GM18870 (cell line): ENCODE results near the gene ZNF441.
A peak's percentile ranks its signal among the peaks of the same experiment; 100 is the strongest.
"Not testable (repeated sequence)": the region's sequence is repeated elsewhere in the genome, so short reads cannot be mapped to it uniquely, and the experiment has no call there.

Source experiments
- ATAC-seq: cut with Tn5 transposase; IDR thresholded peaks from one replicate; pipeline ENCODE4 v1.9.1; 2021; ENCODE audit warnings: moderate library complexity; ENCODE audit not compliant: unreplicated experiment

The ZNF441 gene

DNA sequence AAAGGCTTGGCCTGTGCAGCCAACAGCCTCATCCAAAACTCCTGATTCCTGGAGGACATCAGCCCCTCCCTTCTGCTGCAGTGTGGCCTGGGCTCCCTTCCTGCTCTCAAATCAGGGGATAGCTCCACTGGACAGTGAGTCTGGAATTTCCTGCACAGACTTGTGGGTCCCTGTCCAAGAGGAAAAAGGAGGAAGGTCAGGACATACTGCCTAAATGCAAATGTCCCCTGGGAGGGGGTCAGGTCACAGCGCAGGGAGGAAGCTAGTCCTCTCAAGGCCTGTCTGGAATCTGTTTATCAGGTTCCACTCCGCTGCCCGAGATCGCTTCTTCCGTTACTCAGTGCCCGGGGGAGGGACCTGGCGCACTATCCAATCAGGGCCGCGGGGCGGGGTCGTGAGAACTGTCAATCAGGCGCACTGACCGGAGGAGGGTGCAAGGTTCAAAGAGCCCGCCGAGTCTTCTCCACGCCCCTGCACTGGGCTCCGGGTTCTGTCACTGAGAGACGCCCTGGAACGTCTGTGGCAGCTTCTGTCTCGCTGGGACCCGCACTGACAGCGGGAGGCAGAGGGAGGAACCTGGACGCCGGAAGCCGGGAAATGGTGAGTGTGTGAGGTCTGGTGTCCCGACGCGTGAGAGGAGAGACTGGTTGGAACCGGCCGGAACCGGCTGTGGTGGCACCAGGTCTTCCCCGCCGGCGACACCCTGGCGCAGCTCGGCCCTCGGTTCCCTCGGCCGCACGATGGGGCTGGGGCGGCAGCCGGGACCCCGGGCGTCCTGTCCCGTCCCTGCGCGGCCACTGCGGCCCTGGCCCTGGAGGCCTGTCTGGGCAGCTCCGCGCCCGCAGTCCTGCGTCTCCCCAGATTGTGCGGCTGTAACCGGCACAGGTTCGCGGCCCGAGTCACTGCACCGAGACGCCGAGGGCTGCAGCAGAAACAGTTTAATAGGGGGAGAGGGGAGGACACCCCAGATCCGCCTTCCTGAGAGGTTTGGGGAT lies at the start of gene ZNF441:
Gene ZNF441 (plus strand): TSS at position 404 of the 995 bp plus-strand sequence. CDS start 194 bp downstream, at position 598.
- ATAC-seq = peak; percentile 71

DNA sequence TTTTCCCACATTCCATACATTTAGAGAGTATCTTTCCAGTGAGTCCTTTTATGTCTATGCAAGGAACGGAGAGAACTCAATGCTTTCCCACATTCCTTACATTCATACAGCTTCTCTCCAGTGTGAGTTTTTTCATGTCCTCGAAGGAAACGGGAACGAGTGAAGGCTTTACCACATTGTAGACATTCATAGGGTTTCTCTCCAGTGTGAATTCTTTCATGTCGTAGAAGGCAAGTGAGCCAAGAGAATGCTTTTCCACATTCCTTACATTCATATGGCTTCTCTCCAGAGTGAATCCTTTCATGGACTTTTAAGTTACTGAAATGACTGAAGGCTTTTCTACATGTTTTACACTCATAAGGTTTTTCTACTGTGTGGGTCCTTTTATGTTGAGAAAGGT lies 45.1 kb upstream of the ZNF441 start:
- no peak for ATAC-seq

GRCh38 chr19:11722414-11722813 lies 44.4 kb upstream of the ZNF441 start:
- no peak for ATAC-seq

DNA sequence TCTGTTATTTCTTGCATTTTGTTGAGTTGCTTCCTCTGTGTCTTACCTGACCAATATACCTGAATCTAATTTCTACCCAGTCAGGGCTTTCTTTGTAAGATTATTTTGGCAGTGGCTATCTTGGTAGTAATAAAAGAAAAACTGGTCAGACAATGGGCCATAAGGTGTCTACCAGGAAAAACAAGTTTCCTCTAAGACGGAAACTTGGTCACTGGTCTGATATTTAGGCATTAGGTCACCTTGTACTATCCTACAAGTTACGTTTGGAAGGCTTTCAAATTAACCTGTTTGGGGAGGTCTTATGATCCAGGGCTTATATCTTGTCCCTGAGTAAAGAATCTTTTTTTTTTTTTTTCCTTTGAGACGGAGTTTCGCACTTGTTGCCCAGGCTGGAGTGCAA lies 37.2 kb upstream of the ZNF441 start:
- no peak for ATAC-seq

GRCh38 chr19:11735375-11735774 lies 31.4 kb upstream of the ZNF441 start:
- no peak for ATAC-seq

DNA sequence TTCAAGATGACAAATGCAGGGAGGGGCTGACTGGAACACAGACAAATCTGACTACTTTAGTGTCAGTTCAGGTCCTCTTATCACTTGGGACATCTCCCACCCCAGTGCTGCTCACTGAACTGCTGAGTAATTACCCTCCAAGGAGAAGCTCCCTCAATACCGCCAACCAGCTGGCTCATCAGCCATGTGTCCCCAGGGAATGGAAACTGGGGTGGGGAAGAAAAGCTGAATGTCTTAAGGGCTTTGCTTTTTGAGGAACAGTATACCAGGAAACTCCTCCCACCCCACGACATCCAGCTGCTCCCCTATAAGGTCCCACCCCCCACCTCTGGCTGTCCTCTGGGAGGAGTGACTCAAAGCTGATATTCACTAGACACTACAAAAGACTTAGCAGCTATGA lies 30.1 kb upstream of the ZNF441 start:
- ATAC-seq = no peak

DNA sequence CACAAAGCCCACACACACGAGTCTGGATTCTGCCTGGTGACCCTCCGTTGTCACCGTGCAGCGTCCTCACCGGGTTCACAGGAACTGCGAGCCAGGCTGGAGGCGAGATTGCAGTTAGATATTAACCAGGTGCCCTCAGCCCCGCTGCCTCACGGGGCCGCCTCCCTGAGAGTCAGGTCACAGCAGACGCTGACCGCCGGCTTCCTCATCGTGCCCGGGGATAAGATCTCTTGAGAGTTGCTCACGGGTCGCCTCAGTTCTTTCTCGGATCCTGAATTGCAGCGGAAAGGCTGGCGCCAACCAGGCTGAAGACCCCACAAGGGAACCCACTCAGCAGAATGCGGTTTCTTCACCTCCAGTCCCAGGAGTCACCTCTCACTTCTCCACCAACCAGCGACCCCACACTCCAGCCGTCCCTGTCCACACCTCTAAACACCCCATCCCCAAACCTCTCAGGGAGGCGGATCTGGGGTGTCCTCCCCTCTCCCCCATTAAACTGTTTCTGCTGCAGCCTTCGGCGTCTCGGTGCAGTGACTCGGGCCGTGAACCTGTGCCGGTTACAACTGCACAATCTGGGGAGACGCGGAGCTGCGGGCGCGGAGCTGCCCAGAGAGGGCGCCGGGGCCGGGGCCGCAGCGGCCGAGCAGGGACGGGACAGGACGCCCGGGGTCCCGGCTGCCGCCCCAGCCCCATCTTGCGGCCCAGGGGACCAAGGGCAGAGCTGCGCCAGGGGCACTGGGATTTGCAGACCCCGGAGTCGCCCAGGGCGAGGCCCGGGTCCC lies 28.6 kb upstream of the ZNF441 start:
- peak; percentile 20 for ATAC-seq

DNA sequence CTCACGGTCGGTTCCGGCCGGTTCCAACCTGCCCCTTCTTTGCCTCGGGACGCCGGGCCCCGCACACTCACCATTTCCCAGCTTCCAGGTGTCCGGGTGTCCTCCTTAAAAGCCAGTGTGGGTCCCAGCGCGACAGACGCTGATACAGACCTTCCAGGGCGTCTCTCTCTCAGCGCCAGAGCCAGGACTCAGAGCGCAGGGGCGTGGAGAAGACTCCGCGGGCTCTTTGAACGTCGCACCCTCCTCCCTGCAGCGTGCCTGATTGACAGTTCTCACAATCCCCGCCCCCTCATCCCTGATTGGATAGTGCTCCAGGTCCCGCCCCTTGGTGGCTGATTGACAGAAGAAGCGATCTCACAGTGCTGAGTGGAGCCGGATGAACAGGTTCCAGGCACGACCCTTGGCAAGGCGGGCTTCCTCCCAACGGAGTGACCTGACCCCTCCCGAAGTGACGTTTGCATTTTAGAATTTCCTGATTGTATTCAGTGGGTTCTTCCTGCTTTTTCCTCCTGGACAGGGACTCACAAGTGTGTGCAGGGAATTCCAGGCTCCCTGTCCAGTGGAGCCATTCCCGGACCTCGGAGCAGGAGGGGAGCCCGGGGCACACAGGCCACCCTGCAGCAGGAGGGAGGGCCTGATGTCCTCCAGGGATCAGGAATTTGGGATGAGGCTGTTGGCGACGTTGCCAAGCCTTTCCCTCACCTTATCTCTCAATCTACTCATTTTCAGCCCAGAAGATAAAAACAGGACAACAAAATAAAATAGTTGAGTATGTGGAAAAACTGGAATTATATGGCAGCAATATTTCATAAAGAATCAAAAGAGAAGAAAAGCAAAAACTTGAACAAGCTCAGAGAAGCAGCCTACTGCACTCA lies 27.8 kb upstream of the ZNF441 start, which contains the start of gene ZNF823:
Gene ZNF823 (minus strand): TSS at position 201 of the 875 bp plus-strand sequence. CDS start 127 bp downstream, at position 74.
- peak; percentile 88 for ATAC-seq

DNA sequence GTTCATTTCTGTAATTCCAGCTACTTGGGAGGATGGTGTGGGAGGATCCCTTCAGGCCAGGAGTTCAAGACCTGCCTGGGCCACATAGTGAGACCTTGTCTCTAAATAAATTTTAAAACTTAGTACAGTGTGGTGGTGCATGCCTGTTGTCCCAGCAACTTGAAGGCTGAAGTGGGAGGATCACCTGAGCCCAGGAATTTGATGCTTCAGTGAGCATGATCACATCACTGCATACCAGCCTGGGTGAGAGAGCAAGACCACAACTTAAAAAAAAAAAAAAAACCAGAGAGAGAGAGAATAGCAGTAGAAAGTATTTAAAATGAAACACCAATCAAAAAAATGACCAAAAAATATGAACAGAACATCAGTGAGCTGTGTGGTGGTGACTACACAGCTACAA lies 20.9 kb upstream of the ZNF441 start:
- ATAC-seq = no peak

DNA sequence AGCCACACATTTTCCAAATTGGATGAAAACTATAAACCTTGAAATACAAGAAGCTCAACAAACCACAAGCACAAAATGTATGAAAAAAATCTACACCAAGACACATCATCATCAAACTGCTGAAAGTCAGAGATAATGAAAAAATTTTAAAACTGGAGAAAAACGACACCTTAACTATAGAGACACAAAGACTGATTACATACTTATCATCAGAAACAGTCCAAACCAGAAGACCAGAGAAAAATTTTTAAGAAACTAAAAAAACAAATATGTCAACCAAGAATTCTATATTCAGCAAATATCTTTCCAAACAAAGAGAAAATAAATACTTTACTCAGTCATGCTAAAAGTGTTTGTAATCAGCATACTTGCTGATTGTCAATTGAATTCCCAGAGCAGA lies 19.5 kb upstream of the ZNF441 start:
- no peak for ATAC-seq

- ATAC-seq = no peak
Observed at GRCh38 chr19:11749751-11750150, 17.0 kb upstream of the ZNF441 start.

DNA sequence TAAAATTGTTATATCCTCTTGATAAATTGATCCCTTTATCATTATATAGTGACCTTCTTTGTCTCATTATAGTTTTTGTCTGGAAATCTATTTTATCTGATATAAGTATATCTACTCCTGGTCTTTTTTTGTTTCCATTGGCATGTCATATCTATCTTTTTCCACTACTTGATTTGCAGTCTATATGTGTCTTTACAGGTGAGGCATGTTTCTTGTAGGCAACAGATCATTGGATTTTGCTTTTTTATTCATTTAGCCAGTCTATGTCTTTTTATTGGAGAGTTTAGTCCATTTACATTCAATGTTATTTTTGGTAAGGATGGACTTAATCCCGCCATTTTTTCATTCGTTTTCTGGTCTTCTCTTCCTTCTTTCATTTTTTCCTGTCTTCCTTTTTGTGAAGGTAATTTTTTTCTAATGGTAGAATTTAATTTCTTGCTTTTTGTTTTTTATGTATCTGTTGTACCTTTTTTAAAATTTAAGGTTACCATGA lies 14.5 kb upstream of the ZNF441 start:
- ATAC-seq = no peak

DNA sequence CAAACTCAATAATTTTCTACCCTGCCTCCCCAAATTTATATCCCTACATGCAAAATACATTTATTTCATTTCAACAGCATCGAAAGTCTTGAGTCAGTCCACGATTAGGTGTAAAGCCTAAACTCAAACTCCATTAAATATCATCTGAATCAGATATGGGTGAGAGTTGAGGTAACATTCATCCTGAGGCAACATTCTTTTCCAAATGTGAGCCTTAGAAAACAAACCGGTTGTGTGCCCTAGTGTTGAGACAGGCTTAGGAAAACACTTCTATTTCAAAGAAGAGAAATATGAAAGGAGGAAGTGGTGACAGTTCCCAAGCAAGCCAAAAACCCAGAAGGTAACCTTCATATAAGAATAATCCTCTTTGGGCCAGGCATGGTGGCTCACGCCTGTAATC lies 12.1 kb upstream of the ZNF441 start:
- ATAC-seq = no peak

DNA sequence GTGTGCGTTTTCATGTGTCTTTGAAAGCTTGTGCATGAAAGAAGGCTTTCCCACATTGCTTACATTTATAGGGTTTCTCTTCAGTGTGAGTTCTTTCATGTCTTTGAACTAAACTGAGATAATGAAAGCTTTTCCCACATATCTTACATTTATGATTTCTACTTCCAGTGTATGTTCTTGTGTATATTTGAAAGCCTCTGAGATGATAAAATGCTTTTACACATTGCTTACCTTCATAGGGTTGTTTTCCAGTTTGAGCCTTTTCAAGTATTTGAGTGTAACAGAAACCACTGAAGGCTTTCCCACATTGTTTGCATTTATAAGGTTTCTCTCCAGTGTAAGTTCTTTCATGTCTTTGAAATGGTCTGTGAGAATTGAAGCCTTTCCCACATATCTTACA lies 9.8 kb upstream of the ZNF441 start:
- no peak for ATAC-seq

GRCh38 chr19:11759805-11760204 lies 7.0 kb upstream of the ZNF441 start:
- ATAC-seq = no peak

DNA sequence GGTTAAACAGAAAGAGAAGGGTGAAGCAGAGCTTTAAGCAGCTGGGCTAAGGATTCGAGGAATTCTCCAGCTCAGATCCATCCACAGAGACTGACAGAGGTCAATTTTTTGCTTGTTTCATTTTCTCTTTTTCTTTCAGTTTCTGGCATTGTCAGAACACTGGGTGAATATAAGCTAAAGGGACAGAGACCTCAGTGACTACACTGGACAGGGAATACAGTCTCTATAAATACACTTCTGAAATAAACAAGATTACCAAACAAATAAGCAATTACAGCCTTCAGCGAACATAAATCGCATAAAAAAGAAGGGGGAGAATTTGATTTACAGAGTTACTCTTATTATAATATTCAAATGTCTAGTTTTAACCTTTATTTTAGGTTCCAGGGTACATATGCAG lies 3.7 kb upstream of the ZNF441 start:
- no peak for ATAC-seq

DNA sequence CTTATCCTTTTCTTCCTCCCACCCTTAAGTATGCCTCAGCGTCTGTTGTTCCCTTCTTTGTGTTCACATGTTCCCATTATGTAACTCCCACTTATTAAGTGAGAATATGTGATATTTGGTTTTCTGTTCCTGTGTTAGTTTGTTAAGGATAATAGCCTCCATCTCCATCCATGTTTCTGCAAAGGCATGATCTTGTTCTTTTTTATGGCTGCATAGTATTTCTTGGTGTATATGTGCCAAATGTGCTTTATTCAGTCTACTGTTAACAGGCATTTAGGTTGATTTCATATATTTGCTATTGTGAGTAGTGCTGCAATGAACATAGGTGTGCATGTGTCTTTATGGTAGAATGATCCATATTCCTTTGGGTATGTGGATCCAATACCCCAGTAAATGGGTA lies 3.2 kb upstream of the ZNF441 start:
- ATAC-seq = no peak

- ATAC-seq = peak; percentile 25
Observed at GRCh38 chr19:11767633-11768133, 883 bp downstream of the ZNF441 start.

GRCh38 chr19:11769995-11770394 lies 3.2 kb downstream of the ZNF441 start:
- no peak for ATAC-seq

DNA sequence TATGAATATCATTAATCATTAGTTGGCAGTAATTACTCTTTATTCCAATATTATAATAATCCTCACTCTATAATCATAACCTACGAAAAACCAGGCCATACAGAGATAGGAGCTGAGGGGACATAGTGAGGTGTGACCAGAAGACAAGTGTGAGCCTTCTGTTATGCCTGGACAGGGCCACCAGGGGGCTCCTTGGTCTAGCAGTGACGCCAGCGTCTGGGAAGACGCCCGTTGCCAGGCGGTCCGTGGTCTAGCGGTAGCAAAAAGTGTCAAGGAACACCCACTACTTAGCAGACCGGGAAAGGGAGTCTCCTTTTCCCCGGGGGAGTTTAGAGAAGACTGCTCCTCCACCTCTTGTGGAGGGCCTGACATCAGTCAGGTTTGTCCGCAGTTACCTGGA lies 4.7 kb downstream of the ZNF441 start:
- ATAC-seq = not testable (repeated sequence)
